Smooth muscle cell of the brain vasculature (primary cell): Measurements from ENCODE around the gene CNTROB.

Experiments
- DNase-seq: peaks from one replicate; pipeline ENCODE4 v3.0.0-alpha.2; 2012; ENCODE audit warnings: low read depth, low spot score

Gene CNTROB

DNA sequence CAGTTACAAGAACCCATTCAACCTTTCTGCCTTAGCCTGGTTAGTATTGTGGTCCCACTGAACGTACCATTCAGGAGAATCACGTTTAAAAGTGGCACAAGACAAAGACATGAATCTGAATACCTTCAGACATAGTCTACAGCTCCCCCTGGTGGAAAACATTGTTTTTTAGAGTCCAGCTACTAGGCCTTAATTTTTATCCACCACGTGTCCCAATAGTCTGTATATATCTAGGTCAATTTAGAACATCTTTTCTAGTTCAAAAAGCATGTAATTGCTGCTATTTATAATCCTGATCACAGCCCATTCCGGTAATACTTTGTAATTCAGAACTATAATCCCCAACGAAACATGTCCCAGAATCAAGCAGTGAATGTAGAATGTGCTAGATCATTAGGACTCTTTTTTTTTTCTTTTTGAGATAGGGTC, 56.8 kb downstream of the CNTROB start:
- peak; percentile 65 for DNase-seq

DNA sequence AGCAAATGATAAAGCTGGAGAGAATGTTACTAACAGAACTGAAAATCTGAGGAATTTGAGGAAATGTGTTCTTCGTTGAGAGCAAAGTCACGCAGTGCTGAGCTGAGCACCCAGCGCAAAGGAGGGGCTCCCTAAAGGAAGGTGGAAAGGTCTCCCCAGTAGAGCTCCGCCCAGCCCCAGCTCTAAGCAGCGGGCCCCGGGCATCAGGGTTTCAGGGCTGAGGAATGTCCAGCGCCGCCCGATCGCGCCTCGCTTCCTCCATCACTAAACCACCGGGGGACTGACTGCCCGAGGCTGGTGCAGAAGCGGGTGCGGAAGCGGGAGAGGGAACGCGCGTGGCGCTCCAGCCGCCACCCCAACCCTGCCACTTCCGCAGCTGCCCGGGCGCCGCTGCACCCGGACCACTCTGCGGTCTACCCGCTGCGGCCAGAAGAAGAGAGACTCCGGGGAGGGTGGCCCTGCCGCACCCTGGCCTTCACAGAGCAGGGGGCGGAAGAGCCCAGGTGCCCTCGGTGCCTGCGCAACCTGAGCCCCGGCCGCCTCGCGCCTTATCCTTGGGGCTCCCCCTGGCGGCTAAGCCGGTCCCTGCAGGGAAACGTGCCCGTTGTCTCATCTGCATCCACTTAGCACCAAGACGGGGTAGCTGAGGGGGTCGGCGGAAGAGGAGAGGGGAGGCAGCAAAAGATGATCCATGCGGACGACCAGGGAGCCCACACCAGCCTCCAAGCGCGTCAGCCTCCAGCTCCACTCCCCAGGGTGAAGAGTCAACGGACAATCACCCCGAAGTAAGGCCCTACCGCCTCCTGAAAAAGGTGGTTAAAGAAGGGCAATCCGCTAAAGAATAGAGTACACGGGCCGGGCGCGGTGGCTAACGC, 58.0 kb downstream of the CNTROB start:
- DNase-seq = peak; percentile 28

DNA sequence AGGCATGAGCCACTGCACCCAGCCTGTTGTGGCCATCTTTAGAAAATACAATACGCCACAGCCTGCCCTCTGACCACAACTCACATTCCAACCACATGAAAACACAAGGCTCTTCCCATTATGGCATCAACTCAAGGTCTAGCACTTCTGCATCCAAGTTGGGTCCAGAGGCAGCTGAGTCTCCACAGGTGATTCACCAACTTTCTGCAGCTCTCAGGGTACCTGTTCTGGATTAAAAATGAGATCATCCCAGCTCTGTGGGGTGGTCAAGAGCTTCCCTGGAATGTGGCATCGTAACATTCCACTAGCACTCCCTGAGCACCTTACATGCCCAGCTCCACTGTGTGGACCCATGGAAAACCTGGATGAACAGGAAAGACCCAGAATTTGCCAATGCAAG, 60.5 kb downstream of the CNTROB start:
- no peak for DNase-seq

DNA sequence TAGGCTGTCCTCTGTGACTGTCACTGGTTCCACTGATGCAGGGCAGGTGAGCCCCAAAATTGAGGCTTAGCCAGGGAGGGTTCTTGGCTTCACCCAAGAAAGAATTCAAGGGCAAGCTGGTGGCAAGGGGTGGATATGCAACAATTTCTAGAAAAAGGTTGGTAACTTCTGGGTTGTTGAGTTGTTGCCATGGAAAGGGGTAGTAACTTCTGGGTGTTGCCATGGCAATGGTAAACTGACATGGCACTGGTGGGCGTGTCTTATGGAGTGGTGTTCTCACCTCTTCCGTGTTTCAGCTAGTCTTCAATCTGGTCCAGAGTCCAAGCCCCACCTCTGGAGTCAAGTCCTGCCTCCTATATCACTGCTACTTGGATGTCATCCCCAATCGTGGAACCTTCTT, 60.9 kb downstream of the CNTROB start:
- DNase-seq = no peak

DNA sequence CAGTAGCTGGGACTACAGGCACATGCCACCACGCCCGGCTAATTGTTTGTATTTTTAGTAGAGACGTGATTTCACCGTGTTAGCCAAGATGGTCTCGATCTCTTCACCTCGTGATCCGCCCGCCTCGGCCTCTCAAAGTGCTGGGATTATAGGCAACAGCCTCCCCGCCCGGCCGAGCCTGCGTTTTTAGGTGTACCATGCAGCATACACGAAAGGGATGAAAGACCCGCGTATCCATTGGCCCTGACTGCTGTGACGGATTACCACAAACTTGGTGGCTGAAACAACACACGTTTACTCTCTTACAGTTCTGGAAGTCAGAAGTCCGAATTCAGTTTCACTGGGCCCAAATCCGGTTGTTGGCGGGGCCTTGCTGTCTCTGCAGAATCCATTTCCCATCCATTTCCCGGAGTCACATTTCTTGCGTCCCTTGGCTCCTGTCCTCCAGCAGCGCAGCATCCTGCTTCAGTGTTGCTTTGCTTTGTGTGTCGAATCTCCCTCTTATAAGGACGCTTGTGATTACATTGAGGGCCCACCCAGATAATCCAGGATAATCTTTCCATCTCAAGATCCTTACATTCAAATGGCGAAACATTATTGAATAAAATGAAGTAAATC, 62.1 kb downstream of the CNTROB start:
- DNase-seq = no peak

DNA sequence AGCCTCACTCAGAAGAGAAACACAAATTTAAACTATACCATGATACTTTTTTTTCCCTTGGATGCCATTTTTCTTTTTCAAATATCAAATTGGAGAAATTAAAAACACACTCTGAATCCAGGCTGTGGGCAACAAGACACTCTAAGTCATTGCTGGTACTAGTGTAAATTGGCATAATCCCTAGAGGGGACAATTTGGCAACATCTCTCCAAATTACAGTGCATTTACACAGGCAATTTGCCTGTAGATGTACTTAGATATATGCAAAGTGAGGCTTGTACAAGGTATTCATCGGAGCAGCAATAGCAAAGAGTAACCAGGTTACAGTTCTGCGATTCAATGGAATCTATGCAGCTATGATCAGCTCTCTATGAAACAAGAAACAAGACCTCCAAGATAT, 63.7 kb downstream of the CNTROB start:
- no peak for DNase-seq

DNA sequence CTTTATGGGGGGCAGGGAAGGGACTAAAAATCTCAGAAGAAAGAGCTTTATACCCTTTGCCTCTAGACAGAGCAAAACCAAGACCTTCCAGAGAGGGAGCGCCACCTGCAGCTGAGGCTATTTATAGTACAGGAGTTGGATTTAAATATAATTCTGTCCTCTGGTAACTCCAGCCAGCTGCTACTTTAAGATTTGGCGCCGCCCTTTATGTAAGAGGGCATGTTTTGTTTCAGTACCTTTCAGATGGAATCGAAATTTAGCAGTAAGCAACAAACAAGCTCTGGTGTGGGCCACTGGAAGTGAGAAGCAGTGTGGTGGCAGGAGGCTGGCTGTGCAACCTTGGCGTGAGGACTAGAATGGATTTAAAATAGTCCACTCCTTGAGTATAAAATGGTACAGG, 65.2 kb downstream of the CNTROB start:
- DNase-seq = no peak
